ENCODE data around the gene FADS3. TPM values are rescaled to one million over a fixed set of nuclear protein-coding genes. Genes with fewer than 3 reads are reported as not detected.

FADS3 gene
- total RNA-seq, 1 donor from 2014 or later, result 10.1 TPM

GRCh38 chr11:61868571-61869428, 22.5 kb downstream of the FADS3 start:
- H3K27me3 ChIP-seq, result peaks cover 14% of the 10 kb centered on the region
- peaks cover 7% of the 10 kb centered on the region for H3K4me1 ChIP-seq
- no peaks in the 10 kb centered on the region for H3K79me2 ChIP-seq (ENCODE audit: low read depth)
- Mint-ChIP-seq H3K9me3 (no peaks in the 10 kb centered on the region), H3K27me3 (ENCODE audit: insufficient read depth, low read depth) (peaks cover 8% of the 10 kb centered on the region), H3K4me1 (peaks cover 22% of the 10 kb centered on the region), H3K36me3 (peaks cover 11% of the 10 kb centered on the region), H3K4me3 (no peak overlapping the region), H3K27ac (no peak overlapping the region)
- TF ChIP-seq, protein P1, sequence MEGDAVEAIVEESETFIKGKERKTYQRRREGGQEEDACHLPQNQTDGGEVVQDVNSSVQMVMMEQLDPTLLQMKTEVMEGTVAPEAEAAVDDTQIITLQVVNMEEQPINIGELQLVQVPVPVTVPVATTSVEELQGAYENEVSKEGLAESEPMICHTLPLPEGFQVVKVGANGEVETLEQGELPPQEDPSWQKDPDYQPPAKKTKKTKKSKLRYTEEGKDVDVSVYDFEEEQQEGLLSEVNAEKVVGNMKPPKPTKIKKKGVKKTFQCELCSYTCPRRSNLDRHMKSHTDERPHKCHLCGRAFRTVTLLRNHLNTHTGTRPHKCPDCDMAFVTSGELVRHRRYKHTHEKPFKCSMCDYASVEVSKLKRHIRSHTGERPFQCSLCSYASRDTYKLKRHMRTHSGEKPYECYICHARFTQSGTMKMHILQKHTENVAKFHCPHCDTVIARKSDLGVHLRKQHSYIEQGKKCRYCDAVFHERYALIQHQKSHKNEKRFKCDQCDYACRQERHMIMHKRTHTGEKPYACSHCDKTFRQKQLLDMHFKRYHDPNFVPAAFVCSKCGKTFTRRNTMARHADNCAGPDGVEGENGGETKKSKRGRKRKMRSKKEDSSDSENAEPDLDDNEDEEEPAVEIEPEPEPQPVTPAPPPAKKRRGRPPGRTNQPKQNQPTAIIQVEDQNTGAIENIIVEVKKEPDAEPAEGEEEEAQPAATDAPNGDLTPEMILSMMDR (IDR thresholded peaks at IDR 0.05), result no peak
- H3K9me3 ChIP-seq (ENCODE audit: low read depth), result no peaks in the 10 kb centered on the region
- H3K36me3 ChIP-seq, result no peaks in the 10 kb centered on the region
- no peak overlapping the region for H3K27ac ChIP-seq
- H3K4me3 ChIP-seq, result no peak overlapping the region
- H3F3A ChIP-seq (ENCODE audit: low read depth), result peaks cover 26% of the 10 kb centered on the region
- no peak for DNase-seq (ENCODE audit: low spot score)
- H3K4me2 ChIP-seq, result no peak overlapping the region
- no peak overlapping the region for H2AFZ ChIP-seq (replicated peaks)
- H4K20me1 ChIP-seq (ENCODE audit: low read depth), result peaks cover 15% of the 10 kb centered on the region
- H3K9ac ChIP-seq, result no peak overlapping the region

- H3K27ac ChIP-seq, result no peak overlapping the region
- peaks cover 26% of the 10 kb centered on the region for H3F3A ChIP-seq (ENCODE audit: low read depth)
- no peak overlapping the region for H3K9ac ChIP-seq
- no peak for DNase-seq (ENCODE audit: low spot score)
- H4K20me1 ChIP-seq (ENCODE audit: low read depth), result peaks cover 21% of the 10 kb centered on the region
- H3K4me1 ChIP-seq, result peaks cover 7% of the 10 kb centered on the region
- H3K4me2 ChIP-seq, result no peak overlapping the region
- no peaks in the 10 kb centered on the region for H3K79me2 ChIP-seq (ENCODE audit: low read depth)
- H2AFZ ChIP-seq (replicated peaks), result no peak overlapping the region
- no peak overlapping the region for H3K4me3 ChIP-seq
- no peak overlapping the region for H3K27ac Mint-ChIP-seq
- TF ChIP-seq EZH2 (IDR thresholded peaks at IDR 0.05) (no peak), EZH2phosphoT487 (IDR thresholded peaks at IDR 0.05) (no peak)
- TF ChIP-seq, protein P1 (IDR thresholded peaks at IDR 0.05), result no peak
- H3K36me3 ChIP-seq, result no peaks in the 10 kb centered on the region
- no peaks in the 10 kb centered on the region for H3K9me3 ChIP-seq (ENCODE audit: low read depth)
- no peaks in the 10 kb centered on the region for H3K9me3 Mint-ChIP-seq
- H3K4me1 Mint-ChIP-seq, result peaks cover 22% of the 10 kb centered on the region
- H3K36me3 Mint-ChIP-seq, result peaks cover 13% of the 10 kb centered on the region
- peaks cover 8% of the 10 kb centered on the region for H3K27me3 ChIP-seq
- no peak overlapping the region for H3K4me3 Mint-ChIP-seq
- H3K27me3 Mint-ChIP-seq (ENCODE audit: insufficient read depth, low read depth), result peaks cover 8% of the 10 kb centered on the region
These were observed 24.4 kb downstream of the FADS3 start for GRCh38 chr11:61866958-61867343.

DNA sequence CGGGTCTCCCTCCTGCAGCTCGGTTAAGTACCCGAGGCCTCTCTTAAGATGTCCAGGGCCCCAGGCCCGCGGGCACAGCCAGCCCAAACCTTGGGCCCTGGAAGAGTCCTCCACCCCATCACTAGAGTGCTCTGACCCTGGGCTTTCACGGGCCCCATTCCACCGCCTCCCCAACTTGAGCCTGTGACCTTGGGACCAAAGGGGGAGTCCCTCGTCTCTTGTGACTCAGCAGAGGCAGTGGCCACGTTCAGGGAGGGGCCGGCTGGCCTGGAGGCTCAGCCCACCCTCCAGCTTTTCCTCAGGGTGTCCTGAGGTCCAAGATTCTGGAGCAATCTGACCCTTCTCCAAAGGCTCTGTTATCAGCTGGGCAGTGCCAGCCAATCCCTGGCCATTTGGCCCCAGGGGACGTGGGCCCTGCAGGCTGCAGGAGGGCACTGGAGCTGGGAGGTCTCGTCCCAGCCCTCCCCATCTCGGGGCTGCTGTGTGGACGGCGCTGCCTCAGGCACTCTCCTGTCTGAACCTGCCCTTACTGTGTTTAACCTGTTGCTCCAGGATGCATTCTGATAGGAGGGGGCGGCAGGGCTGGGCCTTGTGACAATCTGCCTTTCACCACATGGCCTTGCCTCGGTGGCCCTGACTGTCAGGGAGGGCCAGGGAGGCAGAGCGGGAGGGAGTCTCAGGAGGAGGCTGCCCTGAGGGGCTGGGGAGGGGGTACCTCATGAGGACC, 25.0 kb downstream of the FADS3 start:
- peaks cover 2% of the 10 kb centered on the region for H3K27me3 ChIP-seq
- H2AFZ ChIP-seq (replicated peaks), result no peak overlapping the region
- H3F3A ChIP-seq (ENCODE audit: low read depth), result peaks cover 26% of the 10 kb centered on the region
- Mint-ChIP-seq H3K36me3 (peaks cover 18% of the 10 kb centered on the region), H3K9me3 (no peaks in the 10 kb centered on the region), H3K27me3 (ENCODE audit: insufficient read depth, low read depth) (peaks cover 8% of the 10 kb centered on the region), H3K4me1 (peaks cover 24% of the 10 kb centered on the region), H3K27ac (peak overlapping the region; percentile 50), H3K4me3 (no peak overlapping the region)
- H3K9ac ChIP-seq, result no peak overlapping the region
- H4K20me1 ChIP-seq (ENCODE audit: low read depth), result peaks cover 21% of the 10 kb centered on the region
- H3K4me1 ChIP-seq, result peaks cover 7% of the 10 kb centered on the region
- TF ChIP-seq, protein P1 (IDR thresholded peaks at IDR 0.05), result no peak
- no peak for TF ChIP-seq EZH2 (IDR thresholded peaks at IDR 0.05)
- TF ChIP-seq EZH2phosphoT487 (IDR thresholded peaks at IDR 0.05), result no peak
- H3K36me3 ChIP-seq, result no peaks in the 10 kb centered on the region
- no peaks in the 10 kb centered on the region for H3K9me3 ChIP-seq (ENCODE audit: low read depth)
- H3K27ac ChIP-seq, result no peak overlapping the region
- no peak overlapping the region for H3K4me2 ChIP-seq
- no peak for DNase-seq (ENCODE audit: low spot score)
- no peak overlapping the region for H3K4me3 ChIP-seq
- H3K79me2 ChIP-seq (ENCODE audit: low read depth), result no peaks in the 10 kb centered on the region
